B cell (primary cell): ENCODE data around the gene NUDT15.

Experiments
- EZH2 ChIP-seq: IDR thresholded peaks from 2 replicates; pipeline ENCODE4 v1.6.1; 2012; ENCODE audit warnings: borderline replicate concordance, low read depth, mild to moderate bottlenecking, moderate library complexity, low read length; ENCODE audit not compliant: insufficient read depth, poor library complexity, severe bottlenecking
- TF ChIP-seq, protein P1 (sequence below): fragments of 200-600 bp; IDR thresholded peaks from one replicate; pipeline ENCODE4 v1.8.0; 2022; ENCODE audit warnings: antibody characterized with exemption, mild to moderate bottlenecking

DNA sequence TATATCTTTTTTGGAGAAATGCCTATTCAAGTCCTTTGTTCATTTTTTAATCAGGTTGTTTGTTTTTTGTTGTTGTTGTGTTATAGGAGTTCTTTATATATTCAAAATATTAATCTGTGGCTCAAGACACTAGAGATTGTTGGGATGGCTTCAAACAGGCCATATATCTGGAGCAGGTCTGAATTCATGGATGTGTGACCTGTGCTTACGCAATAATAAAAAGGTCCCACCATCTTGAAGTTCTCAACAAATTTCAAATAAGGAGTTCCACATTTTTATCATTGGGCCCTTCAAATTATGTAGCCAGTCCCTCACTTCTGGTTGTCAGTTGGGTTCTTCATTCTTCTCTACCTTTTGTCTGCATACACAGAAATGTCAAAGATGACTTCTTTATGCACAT lies 17.7 kb upstream of the NUDT15 start:
- no peak for TF ChIP-seq EZH2
- TF ChIP-seq, protein P1, sequence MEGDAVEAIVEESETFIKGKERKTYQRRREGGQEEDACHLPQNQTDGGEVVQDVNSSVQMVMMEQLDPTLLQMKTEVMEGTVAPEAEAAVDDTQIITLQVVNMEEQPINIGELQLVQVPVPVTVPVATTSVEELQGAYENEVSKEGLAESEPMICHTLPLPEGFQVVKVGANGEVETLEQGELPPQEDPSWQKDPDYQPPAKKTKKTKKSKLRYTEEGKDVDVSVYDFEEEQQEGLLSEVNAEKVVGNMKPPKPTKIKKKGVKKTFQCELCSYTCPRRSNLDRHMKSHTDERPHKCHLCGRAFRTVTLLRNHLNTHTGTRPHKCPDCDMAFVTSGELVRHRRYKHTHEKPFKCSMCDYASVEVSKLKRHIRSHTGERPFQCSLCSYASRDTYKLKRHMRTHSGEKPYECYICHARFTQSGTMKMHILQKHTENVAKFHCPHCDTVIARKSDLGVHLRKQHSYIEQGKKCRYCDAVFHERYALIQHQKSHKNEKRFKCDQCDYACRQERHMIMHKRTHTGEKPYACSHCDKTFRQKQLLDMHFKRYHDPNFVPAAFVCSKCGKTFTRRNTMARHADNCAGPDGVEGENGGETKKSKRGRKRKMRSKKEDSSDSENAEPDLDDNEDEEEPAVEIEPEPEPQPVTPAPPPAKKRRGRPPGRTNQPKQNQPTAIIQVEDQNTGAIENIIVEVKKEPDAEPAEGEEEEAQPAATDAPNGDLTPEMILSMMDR, result no peak
